NCI-H226 (cell line): Measurements from ENCODE around the gene TEX53.

Experiments
- DNase-seq: peaks from one replicate; pipeline ENCODE4 v3.0.0-alpha.2; 2015

Gene TEX53

DNA sequence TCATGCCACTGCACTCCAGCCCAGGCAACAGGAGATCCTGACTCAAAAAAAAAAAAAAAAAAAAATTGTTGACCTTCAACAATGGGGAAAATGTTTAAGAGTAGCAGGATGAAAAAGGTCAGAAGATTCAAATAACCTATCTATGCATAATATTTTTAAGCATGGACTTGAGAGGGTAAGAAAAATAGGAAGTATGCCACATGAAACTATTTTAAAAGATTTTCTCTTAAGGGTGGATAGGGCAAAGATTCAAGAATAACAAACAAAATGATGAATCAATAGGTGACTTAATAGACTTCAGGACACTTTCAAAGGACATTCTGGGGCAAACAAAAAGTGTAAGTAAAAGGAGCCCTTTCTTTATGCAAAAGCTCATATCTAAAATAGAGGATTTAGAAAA is 21.2 kb upstream of the TEX53 start:
- DNase-seq = no peak

- DNase-seq = no peak
These were observed 20.5 kb upstream of the TEX53 start for GRCh38 chr9:114678130-114678529.

DNA sequence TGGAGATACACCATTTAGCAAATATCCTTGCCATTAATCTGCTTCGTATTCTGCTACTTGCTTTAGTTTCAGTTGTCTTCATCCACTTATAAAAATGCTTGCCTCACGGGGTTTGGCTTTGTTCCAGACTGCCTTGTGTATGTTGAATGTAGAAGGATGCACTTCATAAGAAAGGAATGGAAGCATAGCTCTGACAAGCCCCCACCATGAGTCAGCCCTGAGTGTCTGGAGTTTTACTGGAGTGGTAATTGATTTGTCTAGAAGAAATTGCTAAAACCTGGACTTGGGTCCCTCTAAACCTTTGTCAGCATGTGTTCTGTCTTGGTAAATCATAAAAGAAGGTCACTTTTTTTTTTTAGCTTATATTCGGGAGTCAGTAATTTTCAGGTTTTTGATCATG is 19.8 kb upstream of the TEX53 start:
- DNase-seq = peak; percentile 97

DNA sequence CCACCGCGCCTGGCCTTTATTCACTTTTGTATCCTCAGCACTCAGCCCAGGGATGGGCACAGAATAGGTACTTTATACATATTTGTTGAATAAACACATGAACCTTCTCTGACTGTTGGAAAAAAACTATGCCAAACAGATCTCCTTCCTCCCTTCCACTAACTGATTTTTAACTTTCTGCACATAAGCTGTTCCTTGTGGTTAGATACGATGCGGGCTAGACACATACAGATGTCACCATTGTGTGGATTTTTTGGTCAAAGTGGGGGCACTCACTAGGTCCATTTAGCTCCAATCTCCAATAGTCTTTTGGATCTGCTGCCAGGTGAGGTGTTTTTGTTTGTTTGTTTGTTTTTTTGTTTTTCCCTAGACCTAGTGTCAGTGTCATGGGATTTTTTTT is 19.3 kb upstream of the TEX53 start:
- DNase-seq = no peak

DNA sequence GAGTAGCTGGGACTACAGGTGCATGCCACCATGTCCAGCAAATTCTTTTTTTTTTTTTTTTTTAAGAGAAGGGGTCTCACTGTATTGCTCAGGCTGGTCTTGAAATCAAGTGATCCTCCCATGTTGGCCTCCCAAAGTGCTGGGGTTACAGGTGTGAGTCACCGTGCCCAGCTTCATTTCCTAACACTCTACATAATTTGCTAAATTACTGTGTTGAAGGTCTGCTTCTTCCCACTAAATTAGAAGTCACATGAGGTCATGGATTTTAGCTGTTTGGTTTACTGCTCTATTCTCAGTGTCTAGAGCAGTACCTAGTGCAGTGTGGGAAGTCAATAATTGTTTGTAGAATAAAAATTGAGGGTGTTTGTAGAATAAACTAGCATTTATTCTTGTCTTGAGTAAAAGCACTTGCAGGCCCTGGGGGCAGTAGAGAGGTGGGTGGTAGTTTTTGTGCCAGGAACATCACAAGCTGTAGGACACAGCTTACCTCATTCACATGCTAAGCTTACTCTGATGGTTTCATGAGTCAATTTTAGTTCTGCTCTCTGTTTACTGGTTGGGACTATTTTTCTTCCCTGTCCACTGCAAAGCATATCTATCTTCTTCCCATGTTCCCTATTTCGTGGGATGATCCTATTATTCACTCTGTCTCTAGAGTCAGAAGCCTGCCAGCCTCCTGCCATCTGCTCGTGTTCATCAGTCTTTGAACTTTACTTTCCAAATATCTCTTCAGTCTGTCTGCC is 17.4 kb upstream of the TEX53 start:
- no peak for DNase-seq

- DNase-seq = no peak
These were observed 16.6 kb upstream of the TEX53 start for GRCh38 chr9:114674076-114674797.

- no peak for DNase-seq
These were observed 14.0 kb upstream of the TEX53 start for GRCh38 chr9:114671605-114672004.

GRCh38 chr9:114669961-114670360 is 12.4 kb upstream of the TEX53 start:
- no peak for DNase-seq

- no peak for DNase-seq
These were observed 10.5 kb upstream of the TEX53 start for GRCh38 chr9:114668146-114668545.

GRCh38 chr9:114666851-114667250 is 9.2 kb upstream of the TEX53 start:
- DNase-seq = no peak

DNA sequence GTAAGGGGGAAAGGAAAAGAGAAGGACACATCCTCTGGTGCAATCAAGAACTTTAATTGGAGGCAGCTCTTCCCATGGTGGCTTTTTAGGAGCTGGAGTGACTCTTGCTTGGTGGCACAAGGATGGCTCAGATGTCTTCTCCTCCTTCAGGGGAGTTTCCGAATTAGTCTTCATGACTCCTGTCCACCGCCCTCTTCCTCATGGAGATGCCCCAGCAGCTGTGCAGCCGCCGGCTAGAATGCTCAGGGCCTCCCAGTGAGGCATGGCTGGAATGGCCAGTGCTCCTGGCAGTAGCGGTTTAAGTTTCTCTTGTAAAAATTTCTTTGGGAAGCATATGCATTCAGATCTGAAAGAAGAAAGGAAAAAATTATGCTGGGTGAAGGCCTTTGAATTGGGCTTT is 8.8 kb upstream of the TEX53 start:
- DNase-seq = no peak

DNA sequence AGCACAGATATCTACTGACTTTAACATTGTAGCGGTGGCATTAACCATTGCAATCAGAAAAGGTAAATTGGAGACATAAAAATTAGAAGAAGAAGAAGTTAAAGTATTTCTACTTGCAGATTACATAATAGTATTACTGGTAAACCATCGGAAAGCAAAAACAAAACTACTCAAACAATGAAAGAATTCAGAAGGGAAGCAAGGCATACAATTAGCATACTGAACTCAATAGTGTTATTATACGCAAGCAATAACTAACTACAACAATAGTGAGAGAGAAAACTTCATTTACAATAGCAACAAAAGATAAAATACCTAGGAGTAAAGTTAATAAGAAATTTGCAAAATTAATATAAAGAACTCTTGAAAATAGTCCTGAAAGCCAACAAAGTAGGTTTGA is 6.6 kb upstream of the TEX53 start:
- DNase-seq = no peak

GRCh38 chr9:114662081-114662989 is 4.7 kb upstream of the TEX53 start:
- DNase-seq = no peak

GRCh38 chr9:114656301-114656700 is 1.3 kb downstream of the TEX53 start:
- DNase-seq = no peak

- no peak for DNase-seq
These were observed 1.9 kb downstream of the TEX53 start for GRCh38 chr9:114655689-114656088.

DNA sequence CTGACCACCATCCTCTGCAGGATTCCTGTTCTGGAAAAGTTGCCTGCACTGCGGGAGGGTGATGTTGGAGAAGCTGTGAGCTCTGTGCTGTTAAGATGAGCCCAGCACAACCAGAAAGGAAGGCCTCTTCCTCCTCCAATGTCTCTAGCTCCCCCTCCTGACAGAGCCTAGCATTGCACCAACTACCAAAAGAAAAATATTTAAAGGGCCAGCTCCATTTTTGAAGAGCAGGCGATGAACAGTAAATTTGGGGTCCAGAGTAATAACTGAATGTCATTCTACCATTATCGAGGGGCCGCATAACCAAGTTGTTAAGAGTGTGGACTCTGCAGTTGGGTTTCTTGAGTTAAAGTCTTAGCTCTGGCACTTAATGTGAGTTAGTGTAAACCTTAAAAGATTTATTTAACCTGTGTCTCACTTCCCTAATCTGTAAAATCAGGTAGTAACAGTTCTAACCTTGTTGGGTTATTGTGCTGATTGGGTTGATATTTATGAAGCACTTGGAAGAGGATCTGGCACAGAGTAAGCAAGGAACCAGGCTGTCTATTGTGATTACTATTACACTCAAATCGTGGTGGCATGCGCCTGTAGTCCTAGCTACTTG is 3.9 kb downstream of the TEX53 start:
- DNase-seq = peak; percentile 17

GRCh38 chr9:114652776-114653555 is 4.6 kb downstream of the TEX53 start:
- peak; percentile 7 for DNase-seq

- no peak for DNase-seq
These were observed 13.7 kb downstream of the TEX53 start for GRCh38 chr9:114643896-114644295.

GRCh38 chr9:114643001-114643400 is 14.6 kb downstream of the TEX53 start:
- no peak for DNase-seq

- DNase-seq = no peak
These were observed 15.6 kb downstream of the TEX53 start for GRCh38 chr9:114641967-114642366.

GRCh38 chr9:114638404-114638803 is 19.2 kb downstream of the TEX53 start:
- DNase-seq = no peak

DNA sequence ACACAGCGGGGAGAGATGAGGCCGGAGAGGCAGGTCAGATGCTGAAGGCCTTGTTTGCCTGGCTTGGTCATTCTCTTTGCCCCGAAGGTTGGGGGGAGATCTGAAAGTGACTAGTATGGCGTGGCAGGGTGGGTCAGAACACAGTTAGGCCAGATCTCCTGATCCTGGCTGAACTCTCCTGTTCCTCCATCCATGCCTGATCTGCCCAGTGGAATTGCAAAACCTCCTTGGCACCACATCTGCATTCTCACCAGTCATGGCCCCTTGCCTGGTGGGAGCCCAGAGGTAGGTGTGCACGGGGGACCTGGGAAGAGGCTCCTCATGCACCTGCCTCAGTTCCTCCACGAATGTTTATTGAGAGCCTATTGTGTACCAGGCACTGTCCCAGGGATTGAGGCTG is 23.2 kb downstream of the TEX53 start:
- DNase-seq = no peak
